Esophagus muscularis mucosa (tissue), 4 donors: Measurements from ENCODE around the gene LRRC63. TPM values are rescaled to one million over a fixed set of nuclear protein-coding genes. Genes with fewer than 3 reads are reported as not detected.

ENCODE experiments used
- DNase-seq: peaks from one replicate; pipeline ENCODE4 v3.0.0-alpha.2; 2017; ENCODE audit errors: extremely low spot score
- H3K27ac ChIP-seq, 4 donors: fragments of 200-600 bp; sonication (generic); replicated peaks in 1 of 4; 1 replicate in 3 of 4; 2 replicates in 1 of 4; pipeline ENCODE4 v1.5.1; 2016 to 2019; ENCODE audit warnings: mild to moderate bottlenecking in 1 of 4
- H3K27me3 ChIP-seq, 4 donors: fragments of 200-600 bp; sonication (generic); one replicate each; pipeline versions ENCODE4 v1.5.1 to v1.6.0; 2016 to 2019
- H3K36me3 ChIP-seq, 4 donors: fragments of 200-600 bp; sonication (generic); one replicate each; pipeline ENCODE4 v1.5.1; 2016 to 2019
- H3K4me1 ChIP-seq, 4 donors: fragments of 200-600 bp; sonication (generic); one replicate each; pipeline ENCODE4 v1.5.1; 2016 to 2019
- H3K4me3 ChIP-seq, 4 donors: fragments of 200-600 bp; sonication (generic); 1 replicate in 2 of 4; 2 replicates in 2 of 4; pipeline ENCODE4 v1.5.1; 2016 to 2019; ENCODE audit warnings: mild to moderate bottlenecking in 4 of 4, moderate library complexity in 1 of 4
- H3K9me3 ChIP-seq, 4 donors: fragments of 200-600 bp; sonication (generic); 1 replicate in 3 of 4; 2 replicates in 1 of 4; pipeline ENCODE4 v1.5.1; 2016 to 2019
- EP300 ChIP-seq: sonication (generic); formaldehyde crosslinking; IDR thresholded peaks from one replicate; pipeline ENCODE4 v1.6.1; 2017; ENCODE audit warnings: antibody characterized with exemption
- POLR2A ChIP-seq: fragments of 450-650 bp; IDR thresholded peaks from one replicate; pipeline ENCODE4 v1.6.1; 2017; ENCODE audit warnings: antibody characterized with exemption, moderate library complexity, mild to moderate bottlenecking, low read depth
- POLR2AphosphoS5 ChIP-seq, 2 donors: sonication (generic); formaldehyde crosslinking; IDR thresholded peaks; one replicate each; pipeline ENCODE4 v1.6.1; 2017; ENCODE audit warnings: antibody characterized with exemption in 2 of 2
- WGBS: methylation state at CpG from one replicate; pipeline ENCODE4 v1.1.5; 2018; 5-methylcytosine and 5-hydroxymethylcytosine counted together
- intact Hi-C: fragments of 100-400 bp; cut with DNase I; formaldehyde crosslinking; loops from one replicate; pipeline ENCODE4 v1.15.1; 2023
- total RNA-seq, 4 donors: library from RNA; depleted of rRNA; stranded (reverse); fragments of >200 nt; gene quantifications; one replicate each; pipeline versions ENCODE4 v1.1.0 to v1.2.1, GENCODE V29; 2016
- TF ChIP-seq, protein P1 (sequence below), 3 experiments: fragments of 200-600 bp in 2 of 3; fragments of 450-650 bp in 1 of 3; sonication (generic) in 2 of 3; IDR thresholded peaks; one replicate each; pipeline ENCODE4 v1.5.1; 2017 to 2019; ENCODE audit warnings: antibody characterized with exemption in 3 of 3, mild to moderate bottlenecking in 2 of 3, moderate library complexity in 1 of 3

The LRRC63 gene
- total RNA-seq, 4 donors from 2014 or later = 0.19 TPM; not detected in 3

DNA sequence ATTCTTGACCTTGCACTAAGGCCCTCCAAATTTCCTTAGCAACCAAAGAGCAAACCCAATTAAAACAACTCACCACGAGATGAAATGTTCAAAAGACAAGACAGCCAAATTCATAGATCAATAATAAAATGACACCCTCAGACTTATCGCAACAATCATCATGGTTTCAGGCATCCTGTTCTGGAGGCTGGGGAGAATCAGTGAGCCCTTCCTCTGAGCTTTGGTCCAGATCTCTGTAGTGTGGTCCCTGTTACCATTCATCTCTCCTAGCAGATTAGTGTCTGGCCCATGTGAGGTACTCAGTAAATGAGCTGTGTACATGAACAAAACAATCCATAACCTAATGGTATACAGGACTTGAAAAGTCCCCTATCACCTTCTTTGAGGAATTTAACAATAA, 42.0 kb upstream of the LRRC63 start:
- WGBS = 86% methylated on average over 2 of the region's 2 CpGs
- DNase-seq = no peak
- intact Hi-C loops = loop anchor here (10.0 kb wide), 1 partner anchor 655 kb away; no protein-coding TSS in a partner anchor

DNA sequence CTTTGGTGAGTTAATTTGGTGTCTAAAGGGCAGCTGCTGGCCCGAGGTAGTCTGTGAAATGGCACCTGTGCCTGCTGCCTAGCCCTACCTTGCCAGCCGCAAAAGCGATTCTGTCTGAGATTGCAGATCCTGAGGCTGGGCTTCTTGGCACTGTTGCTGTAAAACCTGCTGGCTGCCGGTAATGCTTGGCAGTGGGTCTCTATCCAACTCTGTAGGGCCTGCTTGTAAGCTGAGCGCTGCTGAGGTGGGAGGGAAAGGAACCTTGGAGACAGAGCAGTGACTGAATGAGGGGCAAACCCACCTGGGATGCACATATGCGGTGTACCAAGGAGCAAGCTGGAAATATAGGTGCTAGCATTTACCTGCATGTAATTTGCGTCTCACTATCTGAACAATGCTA, 41.5 kb upstream of the LRRC63 start:
- no peak for DNase-seq
- H3K27me3 ChIP-seq = peaks cover 0 to 17% (median 0%) of the 10 kb centered on the region in 4 donors
- no peak for TF ChIP-seq EP300
- H3K4me1 ChIP-seq = peaks cover 0 to 9% (median 0%) of the 10 kb centered on the region in 4 donors
- no peak overlapping the region for H3K4me3 ChIP-seq
- 83% methylated on average over 7 of the region's 7 CpGs for WGBS
- H3K27ac ChIP-seq = no peak overlapping the region
- no peaks in the 10 kb centered on the region for H3K36me3 ChIP-seq
- no peaks in the 10 kb centered on the region for H3K9me3 ChIP-seq
- intact Hi-C loops = no loop called here

More for the DNA sequence above, 42.0 kb upstream of the LRRC63 start:
- no peak overlapping the region for H3K4me3 ChIP-seq
- no peaks in the 10 kb centered on the region for H3K9me3 ChIP-seq
- H3K27me3 ChIP-seq = peaks cover 0 to 17% (median 0%) of the 10 kb centered on the region in 4 donors
- no peaks in the 10 kb centered on the region for H3K36me3 ChIP-seq
- peaks cover 0 to 9% (median 0%) of the 10 kb centered on the region in 4 donors for H3K4me1 ChIP-seq
- TF ChIP-seq, protein P1, sequence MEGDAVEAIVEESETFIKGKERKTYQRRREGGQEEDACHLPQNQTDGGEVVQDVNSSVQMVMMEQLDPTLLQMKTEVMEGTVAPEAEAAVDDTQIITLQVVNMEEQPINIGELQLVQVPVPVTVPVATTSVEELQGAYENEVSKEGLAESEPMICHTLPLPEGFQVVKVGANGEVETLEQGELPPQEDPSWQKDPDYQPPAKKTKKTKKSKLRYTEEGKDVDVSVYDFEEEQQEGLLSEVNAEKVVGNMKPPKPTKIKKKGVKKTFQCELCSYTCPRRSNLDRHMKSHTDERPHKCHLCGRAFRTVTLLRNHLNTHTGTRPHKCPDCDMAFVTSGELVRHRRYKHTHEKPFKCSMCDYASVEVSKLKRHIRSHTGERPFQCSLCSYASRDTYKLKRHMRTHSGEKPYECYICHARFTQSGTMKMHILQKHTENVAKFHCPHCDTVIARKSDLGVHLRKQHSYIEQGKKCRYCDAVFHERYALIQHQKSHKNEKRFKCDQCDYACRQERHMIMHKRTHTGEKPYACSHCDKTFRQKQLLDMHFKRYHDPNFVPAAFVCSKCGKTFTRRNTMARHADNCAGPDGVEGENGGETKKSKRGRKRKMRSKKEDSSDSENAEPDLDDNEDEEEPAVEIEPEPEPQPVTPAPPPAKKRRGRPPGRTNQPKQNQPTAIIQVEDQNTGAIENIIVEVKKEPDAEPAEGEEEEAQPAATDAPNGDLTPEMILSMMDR (IDR thresholded peaks at IDR 0.05) = no peak
- H3K27ac ChIP-seq = no peak overlapping the region

GRCh38 chr13:46170687-46171086, 41.0 kb upstream of the LRRC63 start:
- no peak for TF ChIP-seq POLR2A
- no peak for TF ChIP-seq EP300
- Histone ChIP-seq H3K27me3 (peaks cover 0 to 17% (median 0%) of the 10 kb centered on the region in 4 donors), H3K36me3 (no peaks in the 10 kb centered on the region), H3K4me1 (peaks cover 0 to 9% (median 0%) of the 10 kb centered on the region in 4 donors), H3K4me3 (no peak overlapping the region), H3K27ac (no peak overlapping the region), H3K9me3 (no peaks in the 10 kb centered on the region)
- DNase-seq = no peak
- 43% methylated on average over 3 of the region's 3 CpGs for WGBS
- intact Hi-C loops = no loop called here

GRCh38 chr13:46171217-46171616, 40.5 kb upstream of the LRRC63 start:
- intact Hi-C loops = no loop called here
- H3K4me1 ChIP-seq = peaks cover 0 to 9% (median 0%) of the 10 kb centered on the region in 4 donors
- no peak overlapping the region for H3K27ac ChIP-seq

DNA sequence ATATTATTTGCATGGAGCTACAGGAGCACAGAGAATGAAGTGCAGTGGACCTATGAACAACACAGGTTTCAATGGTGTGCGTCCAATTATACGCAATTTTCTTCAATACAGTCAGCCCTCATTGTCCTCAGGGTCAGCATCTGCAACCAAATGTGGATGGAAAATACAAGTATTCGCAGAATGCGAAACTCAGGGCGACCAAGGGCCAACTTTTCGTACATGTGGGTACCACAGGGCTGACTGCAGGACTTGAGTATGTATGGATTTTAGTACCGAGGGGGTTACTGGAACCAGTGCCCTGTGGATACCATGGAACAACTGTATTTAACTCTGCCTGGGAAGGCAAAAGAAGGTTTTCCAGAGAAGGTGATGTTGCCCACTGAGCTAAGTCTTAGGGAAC, 40.0 kb upstream of the LRRC63 start:
- no peaks in the 10 kb centered on the region for H3K9me3 ChIP-seq
- peaks cover 0 to 17% (median 0%) of the 10 kb centered on the region in 4 donors for H3K27me3 ChIP-seq
- TF ChIP-seq EP300 (no peak), POLR2AphosphoS5 (IDR thresholded peaks at IDR 0.05) (no peak), POLR2A (no peak)
- TF ChIP-seq, protein P1 (IDR thresholded peaks at IDR 0.05) = no peak
- no peak for DNase-seq
- 95% methylated on average over 7 of the region's 7 CpGs for WGBS
- H3K4me1 ChIP-seq = peaks cover 0 to 9% (median 0%) of the 10 kb centered on the region in 4 donors
- intact Hi-C loops = no loop called here
- H3K4me3 ChIP-seq = no peak overlapping the region
- no peaks in the 10 kb centered on the region for H3K36me3 ChIP-seq
- no peak overlapping the region for H3K27ac ChIP-seq

More at GRCh38 chr13:46171217-46171616, 40.5 kb upstream of the LRRC63 start:
- WGBS = 67% methylated on average over 4 of the region's 4 CpGs
- Histone ChIP-seq H3K27me3 (peaks cover 0 to 17% (median 0%) of the 10 kb centered on the region in 4 donors), H3K36me3 (no peaks in the 10 kb centered on the region), H3K4me3 (no peak overlapping the region), H3K9me3 (no peaks in the 10 kb centered on the region)
- no peak for DNase-seq
- TF ChIP-seq POLR2A (no peak), EP300 (no peak), POLR2AphosphoS5 (IDR thresholded peaks at IDR 0.05) (no peak)
- TF ChIP-seq, protein P1 (IDR thresholded peaks at IDR 0.05) = no peak

GRCh38 chr13:46172531-46172991, 39.2 kb upstream of the LRRC63 start:
- no peak for TF ChIP-seq POLR2A
- TF ChIP-seq, protein P1 (IDR thresholded peaks at IDR 0.05) = no peak
- no peak for TF ChIP-seq POLR2AphosphoS5 (IDR thresholded peaks at IDR 0.05)
- no peak for TF ChIP-seq EP300
- Histone ChIP-seq H3K4me3 (no peak overlapping the region), H3K9me3 (no peaks in the 10 kb centered on the region), H3K27me3 (peaks cover 0 to 17% (median 0%) of the 10 kb centered on the region in 4 donors), H3K27ac (no peak overlapping the region), H3K36me3 (no peaks in the 10 kb centered on the region), H3K4me1 (peaks cover 0 to 9% (median 0%) of the 10 kb centered on the region in 4 donors)
- intact Hi-C loops = no loop called here
- WGBS = 72% methylated on average over 6 of the region's 6 CpGs
- DNase-seq = no peak
